ENCODE results near the gene POPDC3. TPM values are rescaled to one million over a fixed set of nuclear protein-coding genes. Genes with fewer than 3 reads are reported as not detected.

POPDC3 gene
- total RNA-seq, 1 experiment from 2014 or later = 24.2 TPM

- peaks cover 20% of the 10 kb centered on the region for H3F3A ChIP-seq (ENCODE audit: insufficient read depth, low read depth)
- peak overlapping the region; percentile 86 for H3K4me3 ChIP-seq
- no peaks in the 10 kb centered on the region for H4K20me1 ChIP-seq (ENCODE audit: insufficient read depth)
- H2AFZ ChIP-seq = peak overlapping the region; percentile 99
- H3K36me3 ChIP-seq (ENCODE audit: low read depth) = no peaks in the 10 kb centered on the region
- TF ChIP-seq CTCF (conservative IDR thresholded peaks at IDR 0.05) (no peak), EZH2 (IDR thresholded peaks at IDR 0.05; ENCODE audit: low read depth) (no peak)
- H3K27ac ChIP-seq = peak overlapping the region; percentile 94
- H3K9me3 ChIP-seq (ENCODE audit: insufficient read depth, low read depth) = no peaks in the 10 kb centered on the region
- no peaks in the 10 kb centered on the region for H3K27me3 ChIP-seq (ENCODE audit: insufficient read depth, low read depth)
- POLR2A ChIA-PET (ENCODE audit: unreplicated experiment) = no interaction called here
- intact Hi-C loops (cut with micrococcal nuclease; ENCODE audit: unreplicated experiment) = loop anchor here (10.0 kb wide), 1 partner anchor 246 kb away; no protein-coding TSS in a partner anchor
- H3K79me2 ChIP-seq (ENCODE audit: low read depth) = peaks cover 39% of the 10 kb centered on the region
- CTCF ChIA-PET = no interaction called here
- no peaks in the 10 kb centered on the region for H3K9me2 ChIP-seq (ENCODE audit: insufficient read depth)
- H3K4me2 ChIP-seq = peak overlapping the region; percentile 97
- no peak for DNase-seq
- BruUV-seq (replicated peaks) = TSS peak; percentile 36
- peaks cover 30% of the 10 kb centered on the region for H3K4me1 ChIP-seq (replicated peaks; ENCODE audit: insufficient read depth)
These were observed 1.2 kb downstream of the POPDC3 start for GRCh38 chr6:105178636-105179035.

- Histone ChIP-seq H3K79me2 (ENCODE audit: low read depth) (peaks cover 39% of the 10 kb centered on the region), H3K9me3 (ENCODE audit: insufficient read depth, low read depth) (no peaks in the 10 kb centered on the region; the same call in 1 of the 2 replicates), H3K27me3 (ENCODE audit: insufficient read depth, low read depth) (no peaks in the 10 kb centered on the region), H2AFZ (no peak overlapping the region; the same call in 1 of the 2 replicates), H3F3A (ENCODE audit: insufficient read depth, low read depth) (peaks cover 20% of the 10 kb centered on the region), H3K4me1 (replicated peaks; ENCODE audit: insufficient read depth) (peaks cover 30% of the 10 kb centered on the region), H3K9me2 (ENCODE audit: insufficient read depth) (no peaks in the 10 kb centered on the region), H3K27ac (peak overlapping the region; percentile 94), H4K20me1 (ENCODE audit: insufficient read depth) (no peaks in the 10 kb centered on the region), H3K4me2 (peak overlapping the region; percentile 97), H3K36me3 (ENCODE audit: low read depth) (no peaks in the 10 kb centered on the region), H3K4me3 (peak overlapping the region; percentile 86; the same call in 1 of the 2 replicates)
- no TSS peak for BruUV-seq (replicated peaks)
- POLR2A ChIA-PET (ENCODE audit: unreplicated experiment) = no interaction called here
- no peak for TF ChIP-seq CTCF (conservative IDR thresholded peaks at IDR 0.05)
- no peak for TF ChIP-seq EZH2 (IDR thresholded peaks at IDR 0.05; ENCODE audit: low read depth)
- peak in 1 of 2 experiments; percentile 91 for DNase-seq
- intact Hi-C loops (cut with micrococcal nuclease; ENCODE audit: unreplicated experiment) = loop anchor here (10.0 kb wide), 1 partner anchor 247 kb away; no protein-coding TSS in a partner anchor
- CTCF ChIA-PET = interaction anchor here (0.5 to 1.0 kb wide), 3 partner anchors 93 to 1155 kb away, joined by 3 to 11 read pairs (median 4); partner anchors contain the start of gene PREP
These were observed 1.7 kb downstream of the POPDC3 start for GRCh38 chr6:105178110-105178509.

- Histone ChIP-seq H3K27me3 (ENCODE audit: insufficient read depth, low read depth) (no peaks in the 10 kb centered on the region), H3K4me3 (peak overlapping the region; percentile 86; the same call in 1 of the 2 replicates), H3K4me2 (peak overlapping the region; percentile 97), H3K4me1 (replicated peaks; ENCODE audit: insufficient read depth) (peaks cover 30% of the 10 kb centered on the region), H4K20me1 (ENCODE audit: insufficient read depth) (no peaks in the 10 kb centered on the region), H3K36me3 (ENCODE audit: low read depth) (no peaks in the 10 kb centered on the region), H3K79me2 (ENCODE audit: low read depth) (peaks cover 39% of the 10 kb centered on the region), H3K9me3 (ENCODE audit: insufficient read depth, low read depth) (no peaks in the 10 kb centered on the region; the same call in 1 of the 2 replicates), H3K9me2 (ENCODE audit: insufficient read depth) (no peaks in the 10 kb centered on the region), H3K27ac (peak overlapping the region; percentile 94), H2AFZ (0 out of 2 replicates have a peak overlapping the region, but pooled peaks have one; percentile 26), H3F3A (ENCODE audit: insufficient read depth, low read depth) (peaks cover 20% of the 10 kb centered on the region)
- TF ChIP-seq EZH2 (IDR thresholded peaks at IDR 0.05; ENCODE audit: low read depth) = no peak
- no peak for TF ChIP-seq CTCF (conservative IDR thresholded peaks at IDR 0.05)
- intact Hi-C loops (cut with micrococcal nuclease; ENCODE audit: unreplicated experiment) = loop anchor here (10.0 kb wide), 1 partner anchor 247 kb away; no protein-coding TSS in a partner anchor
- POLR2A ChIA-PET (ENCODE audit: unreplicated experiment) = no interaction called here
- no peak for DNase-seq
- BruUV-seq (replicated peaks) = no TSS peak
- CTCF ChIA-PET = interaction anchor here (0.5 to 1.0 kb wide), 3 partner anchors 92 to 1155 kb away, joined by 3 to 11 read pairs (median 4); partner anchors contain the start of gene PREP
These were observed 2.3 kb downstream of the POPDC3 start for GRCh38 chr6:105177556-105177955.

Measured in PC-9 (cell line).